Measurements from ENCODE around the gene SSBP2. TPM values are rescaled to one million over a fixed set of nuclear protein-coding genes. Genes with fewer than 3 reads are reported as not detected.

SSBP2 gene
- total and polyA plus RNA-seq, 2 donors from 2014 or later: 17.0 to 57.1 TPM

DNA sequence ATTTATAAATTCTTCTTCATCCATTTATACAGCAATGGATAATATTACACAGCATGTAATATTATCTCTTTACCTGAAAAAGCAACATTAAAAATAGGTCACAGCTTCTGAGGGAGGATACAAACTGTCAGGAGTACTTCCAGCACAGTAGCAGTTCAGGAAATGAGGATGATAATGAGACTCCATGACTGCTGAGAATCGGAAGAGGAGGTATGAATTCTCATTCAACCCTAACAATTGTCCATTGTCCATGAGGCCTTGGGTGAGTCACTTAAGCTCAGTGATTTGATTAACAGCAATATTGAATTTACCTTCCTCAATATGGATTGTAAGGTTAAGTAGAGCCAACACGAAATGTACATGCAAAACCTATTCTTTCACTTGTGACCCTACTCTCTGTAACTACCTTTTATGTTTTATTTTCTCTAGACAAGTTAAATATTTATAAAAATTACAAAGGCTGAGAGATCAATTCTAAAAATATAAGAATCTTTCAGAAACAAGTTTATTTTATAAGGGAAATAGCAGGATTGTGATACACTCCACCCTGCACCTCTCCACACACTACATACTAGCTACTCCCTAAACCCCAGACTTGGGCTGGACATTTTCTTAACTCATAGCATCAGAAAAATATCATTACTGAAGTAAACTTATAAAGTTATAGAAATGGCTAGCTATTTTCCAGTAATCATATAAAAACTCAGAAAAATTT, 197.9 kb downstream of the SSBP2 start:
- H3K9ac ChIP-seq (ENCODE audit: low read length in 3 of 3): no peak overlapping the region
- no peaks in the 10 kb centered on the region for H3K4me1 ChIP-seq (ENCODE audit: control insufficient read depth in 2 of 3, insufficient read depth in 2 of 3, low read depth in 1 of 3, low read length in 3 of 3)
- no peaks in the 10 kb centered on the region for H3K36me3 ChIP-seq (ENCODE audit: control insufficient read depth in 2 of 3, insufficient read depth in 3 of 3, low read length in 3 of 3)
- H3K9me3 ChIP-seq (ENCODE audit: control insufficient read depth in 2 of 3, insufficient read depth in 1 of 3, low read length in 3 of 3): no peaks in the 10 kb centered on the region
- no peak overlapping the region for H3K27ac ChIP-seq (ENCODE audit: low read depth in 2 of 2, low read length in 2 of 2)
- DNase-seq (no peak), FAIRE-seq (no peak)
- H3K4me3 ChIP-seq (ENCODE audit: low read length in 3 of 3): no peak overlapping the region
- intact Hi-C loops (cut with DNase I): no loop called here
- H3K27me3 ChIP-seq (ENCODE audit: control insufficient read depth, insufficient read depth, low read length): no peaks in the 10 kb centered on the region
- no peak for TF ChIP-seq CTCF (IDR thresholded peaks at IDR 0.05; ENCODE audit: borderline replicate concordance, extremely low read depth, insufficient read depth)

DNA sequence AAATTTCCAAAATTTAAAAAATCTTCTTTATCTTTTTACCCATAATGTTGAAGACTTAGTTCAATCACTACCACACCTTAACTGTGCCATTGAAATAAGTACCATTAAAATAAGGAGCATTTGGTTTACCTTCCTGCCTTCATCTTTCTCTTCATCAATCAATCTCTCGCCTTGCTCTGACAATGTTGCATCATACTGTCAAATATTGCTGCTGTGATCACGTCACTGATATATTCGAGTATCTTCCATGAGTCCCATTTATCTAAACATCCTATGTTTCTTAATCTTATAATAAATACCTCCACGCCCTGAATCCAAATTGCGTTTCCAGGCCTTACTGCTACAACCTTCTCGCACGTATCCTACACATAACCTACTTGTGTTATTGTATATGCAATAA, 201.8 kb downstream of the SSBP2 start:
- H3K4me1 ChIP-seq (ENCODE audit: control insufficient read depth in 2 of 3, insufficient read depth in 2 of 3, low read depth in 1 of 3, low read length in 3 of 3): no peaks in the 10 kb centered on the region
- no peak for TF ChIP-seq CTCF (IDR thresholded peaks at IDR 0.05; ENCODE audit: borderline replicate concordance, extremely low read depth, insufficient read depth)
- no peaks in the 10 kb centered on the region for H3K36me3 ChIP-seq (ENCODE audit: control insufficient read depth in 2 of 3, insufficient read depth in 3 of 3, low read length in 3 of 3)
- H3K4me3 ChIP-seq (ENCODE audit: low read length in 3 of 3): no peak overlapping the region
- DNase-seq (no peak), FAIRE-seq (no peak)
- H3K27me3 ChIP-seq (ENCODE audit: control insufficient read depth, insufficient read depth, low read length): no peaks in the 10 kb centered on the region
- no peak overlapping the region for H3K27ac ChIP-seq (ENCODE audit: low read depth in 2 of 2, low read length in 2 of 2)
- no peaks in the 10 kb centered on the region for H3K9me3 ChIP-seq (ENCODE audit: control insufficient read depth in 2 of 3, insufficient read depth in 1 of 3, low read length in 3 of 3)
- intact Hi-C loops (cut with DNase I): no loop called here
- no peak overlapping the region for H3K9ac ChIP-seq (ENCODE audit: low read length in 3 of 3)

DNA sequence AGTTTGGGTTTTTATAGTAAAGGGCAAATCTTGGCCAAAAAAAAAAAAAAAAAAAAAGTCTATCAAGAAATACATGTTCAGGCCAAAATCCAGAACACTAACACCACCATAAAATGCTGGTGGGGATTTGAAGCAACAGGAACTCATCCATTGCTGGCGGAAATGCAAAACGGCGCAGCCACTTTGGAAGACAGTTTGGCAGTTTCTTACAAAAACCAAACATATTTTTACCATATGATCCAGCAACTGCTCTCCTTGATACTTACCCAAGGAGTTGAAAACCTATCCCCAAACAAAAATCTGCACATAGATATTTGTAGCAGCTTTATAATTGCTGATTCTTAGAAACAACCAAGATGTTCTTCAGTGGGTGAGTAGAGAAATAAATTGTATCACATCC, 203.9 kb downstream of the SSBP2 start:
- intact Hi-C loops (cut with DNase I): no loop called here
- no peak for TF ChIP-seq CTCF (IDR thresholded peaks at IDR 0.05; ENCODE audit: borderline replicate concordance, extremely low read depth, insufficient read depth)
- FAIRE-seq: no peak

GRCh38 chr5:81545911-81546310, 205.0 kb downstream of the SSBP2 start:
- H3K27ac ChIP-seq (ENCODE audit: low read depth in 2 of 2, low read length in 2 of 2): no peak overlapping the region
- TF ChIP-seq CTCF (IDR thresholded peaks at IDR 0.05; ENCODE audit: borderline replicate concordance, extremely low read depth, insufficient read depth): no peak
- H3K4me1 ChIP-seq (ENCODE audit: control insufficient read depth in 2 of 3, insufficient read depth in 2 of 3, low read depth in 1 of 3, low read length in 3 of 3): no peaks in the 10 kb centered on the region
- H3K4me3 ChIP-seq (ENCODE audit: low read length in 3 of 3): no peak overlapping the region
- intact Hi-C loops (cut with DNase I): no loop called here
- H3K36me3 ChIP-seq (ENCODE audit: control insufficient read depth in 2 of 3, insufficient read depth in 3 of 3, low read length in 3 of 3): no peaks in the 10 kb centered on the region
- no peaks in the 10 kb centered on the region for H3K9me3 ChIP-seq (ENCODE audit: control insufficient read depth in 2 of 3, insufficient read depth in 1 of 3, low read length in 3 of 3)
- no peak overlapping the region for H3K9ac ChIP-seq (ENCODE audit: low read length in 3 of 3)
- H3K27me3 ChIP-seq (ENCODE audit: control insufficient read depth, insufficient read depth, low read length): no peaks in the 10 kb centered on the region
- DNase-seq (no peak), FAIRE-seq (no peak)

More for the DNA sequence above, 203.9 kb downstream of the SSBP2 start:
- H3K27me3 ChIP-seq (ENCODE audit: control insufficient read depth, insufficient read depth, low read length): no peaks in the 10 kb centered on the region
- H3K9ac ChIP-seq (ENCODE audit: low read length in 3 of 3): no peak overlapping the region
- H3K4me3 ChIP-seq (ENCODE audit: low read length in 3 of 3): no peak overlapping the region
- H3K4me1 ChIP-seq (ENCODE audit: control insufficient read depth in 2 of 3, insufficient read depth in 2 of 3, low read depth in 1 of 3, low read length in 3 of 3): no peaks in the 10 kb centered on the region
- no peaks in the 10 kb centered on the region for H3K36me3 ChIP-seq (ENCODE audit: control insufficient read depth in 2 of 3, insufficient read depth in 3 of 3, low read length in 3 of 3)
- no peak overlapping the region for H3K27ac ChIP-seq (ENCODE audit: low read depth in 2 of 2, low read length in 2 of 2)
- H3K9me3 ChIP-seq (ENCODE audit: control insufficient read depth in 2 of 3, insufficient read depth in 1 of 3, low read length in 3 of 3): no peaks in the 10 kb centered on the region
- DNase-seq: no peak
